Placental epithelial cell (primary cell): ENCODE data around the gene FMO4. TPM values are rescaled to one million over a fixed set of nuclear protein-coding genes. Genes with fewer than 3 reads are reported as not detected.

ENCODE experiments used
- small RNA-seq: library from RNA; depleted of rRNA; stranded (forward); fragments of <200 nt; gene quantifications from one replicate; pipeline ENCODE3, GENCODE V24; 2012
- total RNA-seq: library from RNA; depleted of rRNA; stranded (reverse); fragments of >200 nt; gene quantifications from 2 replicates; pipeline ENCODE4 v1.2.3, GENCODE V29; 2012

The FMO4 gene, protein sequence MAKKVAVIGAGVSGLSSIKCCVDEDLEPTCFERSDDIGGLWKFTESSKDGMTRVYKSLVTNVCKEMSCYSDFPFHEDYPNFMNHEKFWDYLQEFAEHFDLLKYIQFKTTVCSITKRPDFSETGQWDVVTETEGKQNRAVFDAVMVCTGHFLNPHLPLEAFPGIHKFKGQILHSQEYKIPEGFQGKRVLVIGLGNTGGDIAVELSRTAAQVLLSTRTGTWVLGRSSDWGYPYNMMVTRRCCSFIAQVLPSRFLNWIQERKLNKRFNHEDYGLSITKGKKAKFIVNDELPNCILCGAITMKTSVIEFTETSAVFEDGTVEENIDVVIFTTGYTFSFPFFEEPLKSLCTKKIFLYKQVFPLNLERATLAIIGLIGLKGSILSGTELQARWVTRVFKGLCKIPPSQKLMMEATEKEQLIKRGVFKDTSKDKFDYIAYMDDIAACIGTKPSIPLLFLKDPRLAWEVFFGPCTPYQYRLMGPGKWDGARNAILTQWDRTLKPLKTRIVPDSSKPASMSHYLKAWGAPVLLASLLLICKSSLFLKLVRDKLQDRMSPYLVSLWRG
- total RNA-seq = 4.8 and 5.1 TPM in 2 replicates

DNA sequence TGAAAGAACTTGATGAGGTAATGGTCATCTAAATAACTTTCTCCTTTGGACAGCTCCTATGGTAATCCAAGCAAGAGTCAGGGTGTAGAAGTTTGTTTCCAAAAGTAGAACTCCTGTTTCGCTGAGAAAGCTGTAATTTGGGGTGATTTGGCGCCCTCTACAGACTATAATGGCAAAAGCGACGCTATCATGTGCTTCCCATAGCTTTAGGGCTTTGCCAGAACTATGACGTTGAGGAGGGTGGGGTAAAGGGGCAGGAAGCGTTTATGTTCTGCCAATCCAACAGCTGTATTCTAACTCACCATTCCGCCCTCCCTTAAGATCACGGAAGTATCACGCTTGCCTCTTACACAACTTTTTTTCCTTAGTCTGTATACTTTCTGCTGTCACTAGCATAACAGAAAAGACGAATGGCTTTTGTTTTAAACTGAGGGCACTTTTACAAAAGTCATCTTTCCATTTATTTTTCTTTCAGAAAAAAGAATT, at the start of gene FMO4:
Gene FMO4 (plus strand): TSS at position 349 of the 486 bp plus-strand sequence. CDS start 5,643 bp downstream, outside the sequence.

Small RNAs within 50 kb of the gene (small RNA-seq; reads per million reads assigned to genes)
- not detected for gene SRP14P4

Other genes starting within 250 kb of the FMO4 start
- gene FMO3, start 223.3 kb upstream of the FMO4 start, total RNA-seq = not detected in 2 replicates
- gene FMO2, start 128.9 kb upstream of the FMO4 start, total RNA-seq = not detected in 2 replicates
- not detected in 2 replicates for gene FMO1, start 65.7 kb upstream of the FMO4 start, total RNA-seq
- 38.9 and 50.9 TPM in 2 replicates for gene PRRC2C, start 171.3 kb downstream of the FMO4 start, total RNA-seq